Endothelial cell (in vitro differentiated cells): ENCODE results near the gene GON4L. TPM values are rescaled to one million over a fixed set of nuclear protein-coding genes. Genes with fewer than 3 reads are reported as not detected.

Experiments
- DNase-seq: peaks from one replicate; pipeline ENCODE4 v3.0.0; 2021; ENCODE audit warnings: low spot score
- H3K27ac Mint-ChIP-seq: one replicate; pipeline ENCODE4 v1.8.0; 2021; ENCODE audit warnings: mixed read lengths, inconsistent platforms; ENCODE audit not compliant: unreplicated experiment
- H3K27me3 Mint-ChIP-seq: one replicate; pipeline ENCODE4 v1.8.0; 2021; ENCODE audit warnings: mild to moderate bottlenecking, moderate library complexity, mixed read lengths, inconsistent platforms; ENCODE audit not compliant: unreplicated experiment
- H3K36me3 Mint-ChIP-seq: one replicate; pipeline ENCODE4 v1.8.0; 2021; ENCODE audit warnings: mild to moderate bottlenecking, low read depth, mixed read lengths, inconsistent platforms; ENCODE audit not compliant: unreplicated experiment
- H3K4me1 Mint-ChIP-seq: one replicate; pipeline ENCODE4 v1.8.0; 2021; ENCODE audit warnings: mild to moderate bottlenecking, mixed read lengths, inconsistent platforms; ENCODE audit not compliant: unreplicated experiment
- H3K4me3 Mint-ChIP-seq: one replicate; pipeline ENCODE4 v1.8.0; 2021; ENCODE audit warnings: mild to moderate bottlenecking, mixed read lengths, inconsistent platforms; ENCODE audit not compliant: unreplicated experiment
- H3K9me3 Mint-ChIP-seq: one replicate; pipeline ENCODE4 v1.8.0; 2021; ENCODE audit warnings: mixed read lengths, inconsistent platforms; ENCODE audit not compliant: unreplicated experiment
- CTCF ChIP-seq: fragments of 200-600 bp; sonication (generic); IDR thresholded peaks from one replicate; pipeline ENCODE4 v1.5.0; 2021; ENCODE audit warnings: antibody characterized with exemption; ENCODE audit not compliant: unreplicated experiment
- total RNA-seq: library from RNA; stranded (reverse); fragmentation: NEBNext Ultra II Directional; extraction: Animal tissue kit (Norgen Biotek cat#: 25700); gene quantifications from one replicate; pipeline ENCODE4 v1.2.1, GENCODE V29; 2021; ENCODE audit not compliant: unreplicated experiment

The GON4L gene
- total RNA-seq, 1 donor from 2014 or later: 72.7 TPM

- Mint-ChIP-seq H3K27me3 (peaks cover 5% of the 10 kb centered on the region), H3K9me3 (no peaks in the 10 kb centered on the region), H3K4me3 (no peak overlapping the region), H3K4me1 (no peaks in the 10 kb centered on the region), H3K27ac (no peak overlapping the region), H3K36me3 (peaks cover 8% of the 10 kb centered on the region)
- no peak for DNase-seq
- TF ChIP-seq CTCF: no peak
These were observed 25.8 kb upstream of the GON4L start for GRCh38 chr1:155882766-155883165.

GRCh38 chr1:155882235-155882634 is 25.2 kb upstream of the GON4L start:
- no peaks in the 10 kb centered on the region for H3K4me1 Mint-ChIP-seq
- peaks cover 5% of the 10 kb centered on the region for H3K27me3 Mint-ChIP-seq
- TF ChIP-seq CTCF: no peak
- no peak overlapping the region for H3K4me3 Mint-ChIP-seq
- no peaks in the 10 kb centered on the region for H3K9me3 Mint-ChIP-seq
- no peak for DNase-seq
- peaks cover 8% of the 10 kb centered on the region for H3K36me3 Mint-ChIP-seq
- no peak overlapping the region for H3K27ac Mint-ChIP-seq

- Mint-ChIP-seq H3K9me3 (no peaks in the 10 kb centered on the region), H3K4me3 (no peak overlapping the region), H3K4me1 (no peaks in the 10 kb centered on the region), H3K27ac (no peak overlapping the region), H3K36me3 (peaks cover 8% of the 10 kb centered on the region), H3K27me3 (peaks cover 5% of the 10 kb centered on the region)
- no peak for TF ChIP-seq CTCF
- DNase-seq: no peak
These were observed 23.9 kb upstream of the GON4L start for GRCh38 chr1:155880950-155881349.

- Mint-ChIP-seq H3K9me3 (no peaks in the 10 kb centered on the region), H3K4me1 (no peaks in the 10 kb centered on the region), H3K27me3 (peaks cover 5% of the 10 kb centered on the region), H3K27ac (no peak overlapping the region), H3K4me3 (no peak overlapping the region), H3K36me3 (peaks cover 12% of the 10 kb centered on the region)
- no peak for TF ChIP-seq CTCF
- DNase-seq: no peak
These were observed 23.2 kb upstream of the GON4L start for GRCh38 chr1:155880251-155880650.

GRCh38 chr1:155877945-155878344 is 20.9 kb upstream of the GON4L start:
- DNase-seq: no peak
- Mint-ChIP-seq H3K36me3 (peaks cover 12% of the 10 kb centered on the region), H3K9me3 (no peaks in the 10 kb centered on the region), H3K27me3 (peaks cover 4% of the 10 kb centered on the region), H3K4me3 (peak overlapping the region; percentile 60), H3K4me1 (no peaks in the 10 kb centered on the region), H3K27ac (no peak overlapping the region)
- TF ChIP-seq CTCF: no peak
